Measurements from ENCODE around the gene RHOF.
"Not testable (repeated sequence)": the region's sequence is repeated elsewhere in the genome, so short reads cannot be mapped to it uniquely, and the experiment has no call there.

RHOF gene

DNA sequence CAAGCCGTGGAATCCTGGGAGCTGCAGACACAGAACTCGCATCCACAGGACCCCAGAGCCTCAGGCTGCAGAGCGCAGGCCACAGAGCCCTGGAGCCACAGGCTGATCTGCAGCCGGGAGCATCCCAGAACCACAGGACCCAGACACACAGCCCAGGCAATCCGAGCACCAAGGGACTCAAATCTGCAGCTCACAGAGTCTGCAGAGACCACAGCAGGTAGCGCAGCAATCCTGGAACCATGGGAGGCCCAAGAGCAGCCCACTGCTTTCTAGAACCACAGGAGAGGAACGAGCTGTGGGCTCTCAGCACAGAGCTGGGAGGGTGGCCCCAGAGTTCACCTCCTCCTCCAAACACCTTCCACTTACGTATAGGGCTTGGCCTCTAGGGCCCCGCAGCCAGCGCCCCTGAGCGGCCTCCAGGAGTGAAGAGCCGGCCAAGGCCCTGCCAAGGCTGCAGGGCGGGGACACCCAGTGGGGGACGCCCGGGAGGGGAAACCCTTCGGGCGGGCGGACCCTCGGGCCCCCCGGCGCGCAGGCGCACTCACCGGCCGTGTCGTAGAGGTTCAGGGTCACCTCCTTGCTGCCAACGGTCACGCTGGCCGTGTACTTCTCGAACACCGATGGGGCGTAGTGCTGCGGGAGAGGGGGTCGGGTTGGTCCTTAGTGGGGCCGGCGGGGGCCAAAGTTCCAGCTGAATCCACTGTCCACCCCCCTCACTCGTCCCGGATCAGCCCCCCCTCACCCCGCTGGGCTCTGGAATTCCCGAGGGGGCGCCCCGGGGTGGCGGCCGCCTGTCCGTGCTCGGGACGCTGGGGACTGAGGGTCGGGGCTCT lies 665 bp downstream of the RHOF start:
- no peak for DNase-seq (ENCODE audit: low spot score)

DNA sequence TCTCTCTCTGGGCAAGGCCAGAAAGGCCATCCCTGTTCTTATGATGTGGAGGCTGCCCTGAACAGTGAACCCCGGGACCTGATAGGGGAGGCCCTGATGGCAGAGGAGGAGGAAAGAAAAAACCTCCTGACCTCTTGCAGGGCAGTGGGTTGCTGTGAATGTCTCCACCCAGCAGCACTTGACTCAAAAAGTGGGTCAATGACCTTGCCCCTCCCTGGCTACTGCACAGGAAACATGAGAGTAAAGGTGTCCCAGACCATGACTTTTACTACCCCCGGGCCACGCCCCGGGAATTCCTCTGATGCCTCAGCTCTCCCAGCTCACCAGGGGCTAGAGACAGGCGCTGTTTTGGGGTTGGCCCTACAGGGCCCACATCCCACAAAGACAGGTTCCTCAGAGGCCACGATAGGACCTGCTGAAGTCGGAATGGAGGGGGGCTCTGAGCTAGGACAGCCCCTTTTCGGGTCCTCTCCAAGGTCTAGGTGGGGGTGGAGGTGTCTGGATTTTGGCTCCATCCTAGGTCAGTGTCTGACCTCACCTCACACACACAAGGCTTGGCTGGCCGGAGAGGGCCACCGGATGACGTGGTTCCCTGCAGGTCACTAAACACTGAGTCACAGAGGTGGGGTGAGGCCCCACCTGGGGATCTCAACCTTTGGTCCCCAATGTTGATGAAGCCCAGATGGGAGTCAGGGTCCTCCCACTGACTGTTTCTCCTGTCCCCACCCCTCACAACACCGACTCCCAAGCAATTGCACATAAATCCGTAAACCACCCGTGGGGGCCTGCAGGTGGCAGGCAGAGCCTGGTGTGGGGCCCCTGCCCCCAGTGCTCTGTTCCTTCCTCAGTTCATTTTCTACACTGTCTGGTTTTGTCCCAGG lies 1.6 kb downstream of the RHOF start:
- peak; percentile 88 for DNase-seq (ENCODE audit: low spot score)

DNA sequence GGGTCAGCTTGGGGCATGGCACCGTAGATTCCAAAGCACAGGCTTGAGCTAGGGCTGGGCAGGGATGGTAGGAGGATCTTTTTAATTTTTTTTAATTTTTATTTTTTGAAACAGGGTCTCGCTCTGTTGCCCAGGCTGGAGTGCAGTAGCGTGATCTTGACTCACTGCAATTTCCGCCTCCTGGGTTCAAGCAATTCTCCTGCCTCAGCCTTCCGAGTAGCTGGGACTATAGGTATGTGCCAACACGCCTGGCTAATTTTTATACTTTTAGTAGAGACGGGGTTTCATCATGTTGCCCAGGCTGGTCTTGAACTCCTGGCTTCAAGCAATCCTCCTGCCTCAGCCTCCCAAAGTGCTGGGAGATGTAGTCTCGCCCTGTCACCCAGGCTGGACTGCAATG lies 2.7 kb downstream of the RHOF start:
- not testable (repeated sequence) for DNase-seq (ENCODE audit: low spot score)

DNA sequence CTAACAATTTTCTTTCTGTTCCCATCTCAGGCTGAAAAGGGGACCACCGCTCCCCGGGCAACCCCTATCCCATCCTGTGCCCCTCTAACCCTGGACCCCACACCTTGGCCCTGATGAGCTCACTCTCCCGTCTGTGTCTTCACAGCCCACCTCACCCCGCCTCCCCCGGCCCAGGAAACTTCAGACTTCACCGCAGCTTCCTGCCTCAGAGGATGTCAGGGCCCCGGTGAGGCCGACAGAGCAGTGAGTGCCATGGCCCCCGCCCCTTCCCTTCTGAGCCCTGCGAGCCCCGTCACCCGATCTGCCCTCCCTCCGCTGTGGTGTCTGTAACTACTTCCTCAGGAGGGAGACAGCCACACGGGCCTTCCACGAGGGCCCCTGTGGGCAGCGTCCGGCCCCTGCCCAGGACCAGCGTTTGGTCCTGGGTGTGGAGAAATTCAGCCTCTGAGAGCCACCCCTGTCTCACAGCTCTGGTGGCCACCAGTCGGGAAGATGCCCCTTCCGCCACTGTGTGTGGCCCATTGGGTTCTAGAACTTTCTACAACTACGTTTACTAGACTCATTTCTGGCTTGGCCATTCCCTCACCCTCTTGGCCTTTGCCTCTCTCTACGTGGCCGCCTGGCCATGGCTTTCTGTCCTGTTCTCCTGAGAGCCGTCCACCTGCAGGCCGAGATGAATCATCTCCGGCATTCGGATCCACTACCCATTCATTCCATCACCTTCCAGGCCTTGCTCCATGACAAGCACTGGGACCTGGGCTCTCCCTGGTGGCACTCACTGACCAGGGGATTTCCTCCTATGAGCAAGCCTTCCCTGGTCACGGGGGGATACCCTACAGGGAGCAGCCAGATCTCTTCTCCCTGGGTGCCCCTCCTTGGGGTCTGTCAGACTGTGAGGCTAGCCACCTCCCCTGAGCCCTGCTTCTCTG lies 3.4 kb downstream of the RHOF start:
- DNase-seq (ENCODE audit: low spot score): no peak

DNA sequence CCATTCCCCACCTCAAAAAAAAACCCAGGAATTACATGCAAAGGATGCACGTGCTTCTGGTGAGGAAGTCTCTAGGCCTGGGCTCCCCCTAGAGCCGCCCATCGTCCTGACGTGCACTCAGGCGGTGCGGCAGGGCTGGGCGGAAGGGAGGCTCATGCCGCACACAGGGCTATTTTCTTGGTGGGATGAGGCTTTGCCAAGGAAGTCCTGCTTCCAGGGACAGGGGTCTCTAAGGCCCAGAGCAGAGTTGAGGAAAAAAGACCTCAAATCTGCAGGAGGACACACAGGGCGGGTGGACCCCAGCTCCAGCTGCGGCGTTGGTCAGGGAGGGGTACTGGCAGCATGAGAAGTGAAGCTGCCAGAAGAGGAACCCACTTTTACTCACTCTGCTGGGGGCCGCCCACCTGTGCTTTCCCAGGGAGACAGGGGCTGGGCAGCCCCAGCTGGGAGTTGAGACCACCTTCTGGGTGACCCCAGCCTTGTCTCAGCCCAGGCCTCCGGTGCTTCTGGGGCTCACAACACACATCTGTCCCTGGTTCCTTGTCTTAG lies 4.2 kb downstream of the RHOF start:
- no peak for DNase-seq (ENCODE audit: low spot score)

DNA sequence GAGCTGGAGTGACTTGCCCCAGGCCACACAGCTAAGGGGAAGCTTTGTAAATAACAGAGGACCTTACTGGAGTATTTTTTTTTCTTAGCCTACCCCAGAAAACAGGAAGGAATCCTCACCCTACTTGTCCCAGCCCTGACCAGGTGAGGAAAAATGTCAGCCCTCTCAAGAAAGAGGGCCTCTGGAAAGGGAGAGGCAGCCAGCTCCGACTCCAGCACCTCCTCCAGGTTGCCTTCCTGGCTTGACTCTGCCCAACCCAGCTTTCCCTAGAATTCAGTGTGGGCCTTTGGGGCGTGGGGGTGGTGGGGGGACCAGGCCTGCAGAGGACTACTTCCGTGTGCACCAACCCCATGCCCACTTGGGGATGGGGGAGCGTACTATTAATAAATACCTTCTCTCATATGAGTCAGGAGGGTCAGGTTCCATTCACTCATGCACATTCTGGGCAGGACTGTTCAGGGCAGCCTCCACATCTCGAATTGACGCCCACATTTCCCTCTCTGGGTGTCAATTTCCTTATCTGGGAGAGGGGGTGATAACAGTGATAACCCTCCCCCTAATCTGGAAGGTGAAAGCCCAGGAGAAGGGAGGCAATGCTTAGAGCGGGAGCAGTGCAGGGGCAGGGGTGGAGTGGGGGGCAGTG lies 5.2 kb downstream of the RHOF start:
- no peak for DNase-seq (ENCODE audit: low spot score)

DNA sequence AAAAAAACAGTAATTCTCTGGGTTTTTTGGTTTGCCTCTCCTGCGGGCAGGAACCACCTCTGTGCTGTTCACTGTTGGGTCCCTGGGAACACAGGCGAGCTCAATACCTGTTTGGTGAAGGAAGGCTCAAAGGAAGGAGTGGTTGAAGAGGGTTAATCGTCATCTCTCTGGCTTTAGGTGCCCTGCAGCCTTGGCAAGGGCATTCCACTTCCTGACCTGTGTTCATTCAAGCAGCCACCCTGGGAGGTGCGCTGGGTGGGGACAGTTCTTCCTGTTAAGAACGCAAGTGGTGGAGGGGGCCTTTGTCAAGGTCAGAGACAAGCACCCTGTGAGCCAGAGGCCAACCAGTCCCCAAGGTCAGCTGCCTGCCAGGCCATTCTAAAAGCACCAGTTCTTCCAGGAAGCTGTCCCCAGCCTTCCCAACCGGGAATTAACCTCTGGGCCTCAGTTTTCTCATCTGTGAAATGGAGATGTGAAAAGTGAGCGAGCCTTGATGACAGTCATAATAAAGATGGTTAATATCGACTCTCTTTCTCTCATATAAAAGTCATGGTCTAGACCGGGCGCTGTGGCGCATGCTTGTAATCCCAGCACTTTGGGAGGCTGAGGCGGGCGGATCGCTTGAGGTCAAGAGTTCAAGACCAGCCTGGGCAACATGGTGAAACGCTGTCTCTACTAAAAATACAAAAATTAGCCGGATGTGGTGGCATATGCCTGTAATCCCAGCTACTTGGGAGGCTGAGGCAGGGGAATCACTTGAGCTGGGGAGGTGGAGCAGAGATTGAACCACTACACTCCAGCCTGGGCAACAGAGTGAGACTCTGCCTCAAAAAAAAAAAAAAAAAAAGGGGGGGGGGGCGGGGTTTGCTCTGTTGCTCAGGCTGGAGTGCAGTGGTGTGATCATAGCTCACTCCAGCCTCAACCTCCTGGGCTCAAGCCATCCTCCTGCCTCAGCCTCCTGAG lies 6.1 kb downstream of the RHOF start:
- no peak for DNase-seq (ENCODE audit: low spot score)

DNA sequence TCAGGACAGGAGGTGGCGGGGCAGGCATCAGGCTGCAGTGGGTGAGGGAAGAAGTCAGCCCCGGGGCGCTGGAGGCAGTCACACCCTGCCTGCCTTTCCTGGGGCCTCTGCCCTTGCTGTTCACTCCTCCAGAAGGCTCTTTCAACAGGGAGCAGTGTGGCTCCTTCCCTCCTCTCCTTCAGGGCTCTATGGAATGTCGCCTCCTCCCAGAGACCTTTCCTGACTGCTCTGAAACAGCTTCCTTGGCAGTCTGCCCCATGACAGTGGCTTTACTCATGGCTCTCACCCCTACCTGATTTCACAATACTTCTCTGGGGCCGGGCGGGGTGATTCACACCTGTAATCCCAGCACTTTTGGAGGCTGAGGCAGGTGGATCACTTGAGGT lies 7.1 kb downstream of the RHOF start:
- peak; percentile 99 for DNase-seq (ENCODE audit: low spot score)

DNA sequence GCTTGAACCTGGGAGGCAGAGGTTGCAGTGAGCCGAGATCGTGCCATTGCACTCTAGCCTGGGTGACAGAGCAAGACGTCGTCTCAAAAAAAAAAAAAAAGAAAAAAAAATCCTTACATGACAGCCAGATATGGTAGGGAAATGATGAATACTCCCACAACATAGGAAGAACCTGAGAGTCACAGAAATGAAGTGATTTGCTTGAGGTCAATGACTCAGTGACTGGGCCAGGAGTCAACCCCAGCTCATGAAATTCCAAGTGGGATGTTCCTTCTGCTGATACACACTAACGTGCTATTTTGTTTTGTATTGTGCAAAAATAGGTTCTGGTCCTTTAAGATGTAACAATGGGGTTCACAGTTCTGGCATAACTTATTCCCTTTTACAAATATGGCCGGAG lies 9.0 kb downstream of the RHOF start:
- DNase-seq (ENCODE audit: low spot score): no peak

DNA sequence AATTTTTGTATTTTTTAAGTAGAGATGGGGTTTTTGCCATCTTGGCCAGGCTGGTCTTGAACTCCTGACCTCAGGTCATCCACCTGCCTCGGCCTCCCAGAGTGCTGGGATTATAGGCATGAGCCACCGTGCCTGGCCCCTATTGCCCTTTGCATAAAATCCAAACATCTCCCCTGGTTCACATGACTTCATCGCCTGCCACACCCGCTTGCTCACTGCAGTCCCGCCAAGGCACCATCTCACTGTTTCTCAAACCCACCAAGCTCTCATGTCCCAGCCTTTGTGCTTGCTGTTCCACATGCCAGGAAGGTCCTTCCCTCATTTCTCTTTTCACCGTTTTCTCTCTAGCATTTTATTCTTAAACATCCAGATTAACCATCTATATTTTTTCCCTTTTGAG lies 9.7 kb downstream of the RHOF start:
- DNase-seq (ENCODE audit: low spot score): no peak

DNA sequence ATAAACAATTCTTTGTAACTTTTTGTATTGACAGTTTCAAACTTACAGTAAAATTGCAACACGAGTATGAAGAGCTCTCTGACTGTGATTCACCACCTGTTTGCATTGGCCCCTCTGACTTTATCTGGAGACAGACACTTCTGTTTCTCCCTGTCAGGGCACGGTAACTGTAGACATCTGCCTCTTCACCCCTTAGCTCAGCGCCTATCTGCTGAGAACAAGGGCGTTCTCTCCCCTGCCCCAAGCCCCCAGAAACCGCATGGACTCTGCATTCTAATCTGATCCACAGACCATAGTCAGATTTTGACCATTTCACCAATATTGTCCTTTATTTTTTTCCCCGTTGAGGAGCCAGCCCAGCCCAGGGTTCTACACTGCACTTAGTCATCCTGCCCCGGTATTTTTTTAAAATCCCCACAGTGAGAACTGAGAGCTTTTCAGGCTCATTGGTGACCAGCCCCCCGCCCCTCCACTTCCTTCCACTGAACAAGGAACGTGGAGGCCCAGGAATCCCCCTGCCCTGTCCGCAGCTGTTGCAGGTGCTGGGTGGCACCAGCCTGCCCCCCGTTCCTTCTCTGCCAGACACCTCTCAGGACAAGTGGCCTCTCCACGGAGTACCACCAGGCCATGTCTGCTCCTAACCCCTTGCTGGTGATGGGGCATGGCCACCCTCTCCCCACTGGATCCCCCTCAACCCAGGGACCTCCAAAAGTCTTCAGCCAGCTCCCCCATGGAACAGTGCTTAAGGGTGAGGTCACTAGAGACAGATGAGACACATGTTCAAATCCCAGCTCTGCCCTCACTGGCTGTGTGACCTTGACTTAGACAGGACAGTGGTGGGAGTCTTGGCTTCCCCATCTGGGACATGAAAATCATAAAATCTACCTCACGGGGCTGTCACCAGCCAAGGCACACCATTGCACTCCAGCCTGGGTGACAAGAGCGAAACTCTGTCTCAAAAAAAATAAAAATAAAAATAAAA lies 11.2 kb downstream of the RHOF start:
- no peak for DNase-seq (ENCODE audit: low spot score)

DNA sequence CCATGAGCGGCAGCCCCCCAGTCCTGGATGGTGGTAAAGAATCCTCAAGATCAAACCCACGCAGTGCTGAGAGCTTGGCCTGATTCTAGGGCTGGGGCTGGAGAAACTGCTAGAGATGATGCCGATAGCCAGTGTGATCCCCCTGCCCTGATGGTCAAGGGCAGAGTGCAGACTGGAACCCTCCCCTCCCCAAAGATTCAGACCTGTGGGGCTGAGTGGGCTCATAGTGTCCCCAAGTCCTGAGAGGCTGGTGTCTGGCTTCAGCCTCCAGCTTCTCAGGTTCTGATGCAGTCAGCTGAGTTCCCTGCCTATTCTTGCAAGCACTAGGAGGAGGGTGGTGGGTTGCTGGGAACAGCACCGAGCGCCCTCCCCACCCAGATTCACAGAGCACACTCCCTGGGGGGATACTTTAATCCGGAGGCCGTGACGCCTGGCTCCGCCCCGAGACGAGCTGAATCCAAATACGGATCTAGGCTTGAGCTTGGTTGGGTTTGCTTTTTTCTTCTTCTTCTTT lies 11.9 kb downstream of the RHOF start:
- no peak for DNase-seq (ENCODE audit: low spot score)

DNA sequence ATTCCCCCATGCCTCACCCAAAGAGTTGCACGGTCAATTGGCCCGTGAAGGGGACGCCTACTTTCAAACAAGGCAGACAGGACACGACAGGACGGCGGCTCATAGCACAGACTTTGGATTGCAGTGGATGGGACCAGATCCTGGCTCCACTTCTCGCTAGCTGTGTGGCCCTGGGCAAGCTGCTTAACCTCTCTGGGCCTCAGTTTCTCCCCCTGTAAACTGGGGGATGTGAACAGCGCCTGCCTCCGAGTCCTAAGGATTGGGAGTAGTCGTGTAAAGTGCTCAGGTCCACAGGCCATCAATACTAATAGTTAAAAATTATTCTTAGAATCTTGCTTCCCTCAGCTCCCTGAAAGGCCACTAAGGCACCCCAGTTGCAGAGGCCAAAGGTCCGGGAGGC lies 13.1 kb downstream of the RHOF start:
- DNase-seq (ENCODE audit: low spot score): no peak

DNA sequence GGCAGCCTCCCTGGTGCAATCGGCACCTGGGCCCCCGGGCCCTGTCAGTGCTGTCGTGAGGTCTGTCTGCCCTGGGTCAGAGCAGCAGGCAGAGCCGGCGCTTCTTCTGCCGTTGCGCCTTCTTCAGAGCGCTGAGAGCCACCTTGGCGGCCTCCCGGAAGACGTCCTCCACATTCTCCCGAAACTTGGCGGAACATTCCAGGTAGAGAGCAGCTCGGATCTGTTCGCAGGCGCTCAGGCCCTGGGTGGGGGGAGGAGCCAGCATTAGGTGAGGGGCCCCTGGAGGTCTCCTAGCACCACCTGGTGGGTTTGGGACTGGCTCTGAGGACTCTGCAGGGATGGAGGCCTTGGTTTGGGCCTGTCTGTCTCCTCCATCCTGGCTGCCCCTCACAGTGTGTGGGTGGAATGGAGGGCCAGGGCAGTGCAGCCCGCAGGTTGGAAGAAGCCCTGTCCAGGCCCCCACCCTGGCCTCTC lies 14.0 kb downstream of the RHOF start:
- no peak for DNase-seq (ENCODE audit: low spot score)

DNA sequence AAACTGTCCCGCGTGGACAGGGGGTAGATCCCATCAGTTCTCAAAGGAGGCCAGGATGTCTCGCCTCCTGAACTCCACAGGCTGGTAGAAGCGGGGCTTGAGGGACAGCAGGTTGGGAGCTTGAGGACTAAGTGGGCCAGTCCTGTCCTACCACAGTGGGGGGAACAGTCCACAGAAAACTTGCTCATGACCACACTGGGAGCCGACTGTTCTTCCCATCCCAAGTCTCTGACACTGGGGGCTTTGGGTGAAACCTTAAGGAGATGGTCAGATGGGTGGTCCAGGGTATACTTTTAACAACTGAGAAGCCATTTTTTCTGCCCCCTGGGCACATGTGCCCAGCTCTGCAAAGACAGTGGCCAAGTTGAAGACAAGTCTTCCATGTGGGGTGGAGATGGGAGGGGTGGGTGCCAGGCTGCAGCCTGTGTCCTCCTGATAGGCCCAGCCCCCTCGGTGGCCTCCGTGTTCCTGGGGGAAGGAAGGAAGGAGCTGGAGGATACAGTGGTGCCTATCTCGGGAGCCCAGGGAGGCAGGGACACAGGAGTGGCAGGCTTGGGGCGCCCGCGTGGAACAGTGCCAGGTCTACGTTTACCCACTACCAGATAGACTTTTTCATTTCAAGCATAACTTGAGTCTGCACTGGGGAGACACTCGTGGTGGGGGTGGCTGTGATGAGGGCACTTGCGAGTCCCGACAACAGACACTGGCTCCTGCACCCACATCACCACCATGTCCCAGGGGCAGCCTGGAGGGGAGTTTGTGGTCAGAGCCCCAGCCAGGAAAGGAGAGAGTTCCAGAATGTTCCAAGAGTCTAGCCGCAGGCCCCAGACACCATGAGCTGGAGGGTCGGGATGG lies 14.7 kb downstream of the RHOF start:
- no peak for DNase-seq (ENCODE audit: low spot score)

DNA sequence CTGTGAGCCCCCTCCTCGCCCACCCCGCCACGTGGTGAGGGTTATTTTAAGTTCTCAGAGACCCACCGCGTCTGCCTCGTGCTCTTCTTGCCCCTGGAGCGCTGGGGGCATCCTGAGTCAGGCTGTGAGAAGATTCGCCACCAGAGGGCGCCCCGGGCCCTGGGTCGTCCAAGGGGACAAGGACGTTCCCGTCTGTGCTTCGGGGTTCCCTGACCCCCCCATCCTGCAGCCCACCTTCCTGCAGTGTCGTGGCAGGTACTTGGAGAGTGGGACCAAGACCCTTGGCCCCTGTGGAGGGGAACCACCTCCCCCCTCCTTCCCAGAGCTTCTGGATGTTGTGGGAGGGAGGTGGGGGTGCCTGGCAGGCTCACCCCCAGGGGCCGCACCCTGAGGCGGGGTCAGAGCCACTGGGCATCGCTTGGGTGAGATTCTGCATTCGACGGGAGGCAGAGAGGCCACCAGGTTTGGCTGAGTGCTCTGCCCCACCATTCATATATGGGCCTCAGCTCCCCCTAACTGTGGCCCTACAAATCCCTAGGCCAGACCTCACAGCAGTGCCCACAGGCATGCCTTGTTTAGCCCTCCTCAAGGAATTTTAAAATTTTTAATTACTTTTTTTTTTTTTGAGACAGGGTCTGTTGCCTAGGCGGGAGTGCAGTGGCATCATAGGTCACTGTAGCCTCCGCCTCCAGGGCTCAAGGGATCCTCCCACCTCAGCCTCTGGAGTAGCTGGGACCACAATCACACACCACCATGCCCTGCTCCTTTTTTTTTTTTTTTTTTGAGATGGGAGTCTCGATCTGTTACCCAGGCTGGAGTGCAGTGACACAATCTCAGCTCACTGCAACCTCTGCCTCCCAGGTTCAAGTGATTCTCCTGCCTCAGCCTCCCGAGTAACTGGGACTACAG lies 17.0 kb downstream of the RHOF start:
- peak; percentile 70 for DNase-seq (ENCODE audit: low spot score)

DNA sequence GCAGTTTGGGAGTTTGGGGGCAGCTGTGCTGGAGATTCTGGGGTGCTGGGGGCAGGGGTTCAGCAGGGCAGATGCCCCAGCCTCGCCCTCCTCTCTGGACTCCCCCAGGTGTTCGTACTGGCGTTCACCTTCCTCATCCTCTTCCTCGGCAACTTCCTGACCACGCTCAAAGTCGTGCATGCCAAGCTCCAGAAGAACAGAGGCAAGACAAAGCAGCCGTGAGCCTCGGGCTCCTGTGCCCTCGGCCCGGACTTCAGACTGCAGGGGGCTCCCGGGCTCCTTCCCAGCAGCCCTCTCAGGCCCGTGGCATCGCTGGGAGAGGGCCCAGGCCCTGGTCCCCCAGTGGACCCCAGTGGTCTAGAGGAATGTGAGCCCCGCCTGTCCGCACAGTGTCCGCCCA lies 18.0 kb downstream of the RHOF start:
- DNase-seq (ENCODE audit: low spot score): no peak

All from LoVo (cell line).